ENCODE measurements around the gene WNT9A.

GRCh38 chr1:227884370-227885134, 63.2 kb downstream of the WNT9A start:
- TF ChIP-seq CTCF (IDR thresholded peaks at IDR 0.05) (no peak), NRF1 (IDR thresholded peaks at IDR 0.05; ENCODE audit: low read depth, low read length) (no peak), REST (IDR thresholded peaks at IDR 0.05; ENCODE audit: low read depth, low read length) (no peak), NFIC (IDR thresholded peaks at IDR 0.05; ENCODE audit: borderline replicate concordance) (no peak), MAX (IDR thresholded peaks at IDR 0.05; ENCODE audit: low read depth) (no peak), JUND (IDR thresholded peaks at IDR 0.05) (no peak), EP300 (IDR thresholded peaks at IDR 0.05; ENCODE audit: borderline replicate concordance in 1 of 2, low read depth in 1 of 2, low read length in 1 of 2) (no peak), RAD21 (IDR thresholded peaks at IDR 0.05; ENCODE audit: low read length) (no peak)

Measured in SK-N-SH (cell line).